Transverse colon (tissue), 4 donors: ENCODE data around the gene LRIT3. TPM values are rescaled to one million over a fixed set of nuclear protein-coding genes. Genes with fewer than 3 reads are reported as not detected.
A peak's percentile ranks its signal among the peaks of the same experiment; 100 is the strongest.

Experiments
- DNase-seq: peaks from one replicate; pipeline ENCODE4 v3.0.0-alpha.2; 2019
- H3K27ac ChIP-seq, 4 donors: fragments of 200-600 bp; sonication (generic); 2 replicates each; pipeline ENCODE4 v1.5.1; 2016 to 2018; ENCODE audit warnings: inconsistent platforms in 4 of 4
- H3K27me3 ChIP-seq: fragments of 200-600 bp; sonication (generic); 2 replicates; pipeline ENCODE4 v1.5.1; 2017; ENCODE audit warnings: inconsistent platforms
- H3K36me3 ChIP-seq, 4 donors: fragments of 200-600 bp; sonication (generic); 2 replicates each; pipeline ENCODE4 v1.5.1; 2017 to 2019; ENCODE audit warnings: inconsistent platforms in 4 of 4
- H3K4me1 ChIP-seq, 4 donors: fragments of 200-600 bp; sonication (generic); 2 replicates each; pipeline ENCODE4 v1.5.1; 2017 to 2020; ENCODE audit warnings: inconsistent platforms in 4 of 4
- H3K4me3 ChIP-seq, 4 donors: fragments of 200-600 bp; sonication (generic); 1 replicate in 1 of 4; 2 replicates in 3 of 4; pipeline versions ENCODE4 v1.5.1 to v1.6.1; 2017 to 2019; ENCODE audit warnings: inconsistent platforms in 4 of 4
- H3K9me3 ChIP-seq, 2 donors: fragments of 200-600 bp; sonication (generic); 2 replicates each; pipeline ENCODE4 v1.5.1; 2017 to 2019; ENCODE audit warnings: inconsistent platforms in 2 of 2
- EP300 ChIP-seq: sonication (generic); formaldehyde crosslinking; IDR thresholded peaks from one replicate; pipeline ENCODE4 v1.6.1; 2017; ENCODE audit warnings: antibody characterized with exemption, low read depth
- POLR2A ChIP-seq: fragments of 450-650 bp; IDR thresholded peaks from one replicate; pipeline ENCODE4 v1.6.1; 2016; ENCODE audit warnings: antibody characterized with exemption, mild to moderate bottlenecking, moderate library complexity
- POLR2AphosphoS5 ChIP-seq, 3 donors: sonication (generic); formaldehyde crosslinking; IDR thresholded peaks; one replicate each; pipeline ENCODE4 v1.6.1; 2016; ENCODE audit warnings: antibody characterized with exemption in 3 of 3
- WGBS, 2 donors: methylation state at CpG; one replicate each; pipeline ENCODE4 v1.1.5; 2018; ENCODE audit warnings: low coverage in 1 of 2; 5-methylcytosine and 5-hydroxymethylcytosine counted together
- in situ Hi-C, 4 donors: fragments of 200-750 bp; cut with MboI; loops; one replicate each; pipeline versions ENCODE4 v1.15.0 to v1.15.1; 2017; ENCODE audit warnings: low sequenced_read_pairs in 3 of 4, low pct_ligation_motif_present in 1 of 4, low pct_unique_long_range_greater_than_20kb in 1 of 4
- intact Hi-C: fragments of 100-400 bp; cut with DNase I; formaldehyde crosslinking; loops from one replicate; pipeline ENCODE4 v1.15.1; 2023; ENCODE audit warnings: low total_unique reads
- total RNA-seq, 4 donors: library from RNA; depleted of rRNA; stranded (reverse); fragments of >200 nt; gene quantifications; one replicate each; pipeline ENCODE4 v1.1.0, GENCODE V29; 2016
- TF ChIP-seq, protein P1 (sequence below), 5 experiments: fragments of 200-600 bp in 3 of 5; fragments of 450-650 bp in 2 of 5; sonication (generic) in 3 of 5; IDR thresholded peaks; 1 replicate in 2 of 5; 2 replicates in 3 of 5; pipeline ENCODE4 v1.5.1; 2016 to 2017; ENCODE audit warnings: antibody characterized with exemption in 5 of 5, inconsistent platforms in 3 of 5, mild to moderate bottlenecking in 2 of 5, moderate library complexity in 1 of 5

The LRIT3 gene
- total RNA-seq, 4 donors from 2014 or later: 0.14 to 0.16 TPM; not detected in 2

DNA sequence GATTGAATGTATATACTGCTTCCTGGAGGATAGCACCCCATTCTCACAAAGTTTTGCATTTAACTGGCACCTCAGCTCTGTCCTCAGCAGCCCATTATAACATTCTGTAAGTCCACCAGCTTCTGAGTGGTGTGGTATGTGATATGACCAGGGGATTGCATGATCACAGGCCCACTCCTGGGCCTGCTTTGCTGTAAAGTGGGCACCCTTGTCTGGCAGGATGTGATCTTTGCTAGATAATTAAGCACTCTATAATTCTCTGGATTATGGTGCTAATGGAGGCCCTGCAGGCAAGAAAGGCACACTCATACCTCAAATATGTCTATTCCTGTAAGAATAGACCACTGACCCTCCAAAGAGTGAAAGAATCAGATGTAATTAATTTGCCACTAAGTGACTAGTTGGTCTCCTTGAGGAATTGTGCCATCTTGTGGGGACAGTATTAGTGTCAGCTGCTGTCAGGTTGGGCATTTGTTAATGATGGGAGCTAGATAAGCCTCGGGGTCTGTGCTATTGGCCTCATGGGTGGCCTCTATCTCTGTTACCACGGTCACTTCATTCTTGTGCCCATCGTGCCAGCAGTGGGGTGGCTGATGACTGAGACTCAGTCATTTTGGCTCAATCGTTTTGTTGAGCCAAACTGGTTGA, 43.9 kb upstream of the LRIT3 start:
- TF ChIP-seq POLR2AphosphoS5 (IDR thresholded peaks at IDR 0.05) (no peak), POLR2A (no peak), EP300 (no peak)
- TF ChIP-seq, protein P1, sequence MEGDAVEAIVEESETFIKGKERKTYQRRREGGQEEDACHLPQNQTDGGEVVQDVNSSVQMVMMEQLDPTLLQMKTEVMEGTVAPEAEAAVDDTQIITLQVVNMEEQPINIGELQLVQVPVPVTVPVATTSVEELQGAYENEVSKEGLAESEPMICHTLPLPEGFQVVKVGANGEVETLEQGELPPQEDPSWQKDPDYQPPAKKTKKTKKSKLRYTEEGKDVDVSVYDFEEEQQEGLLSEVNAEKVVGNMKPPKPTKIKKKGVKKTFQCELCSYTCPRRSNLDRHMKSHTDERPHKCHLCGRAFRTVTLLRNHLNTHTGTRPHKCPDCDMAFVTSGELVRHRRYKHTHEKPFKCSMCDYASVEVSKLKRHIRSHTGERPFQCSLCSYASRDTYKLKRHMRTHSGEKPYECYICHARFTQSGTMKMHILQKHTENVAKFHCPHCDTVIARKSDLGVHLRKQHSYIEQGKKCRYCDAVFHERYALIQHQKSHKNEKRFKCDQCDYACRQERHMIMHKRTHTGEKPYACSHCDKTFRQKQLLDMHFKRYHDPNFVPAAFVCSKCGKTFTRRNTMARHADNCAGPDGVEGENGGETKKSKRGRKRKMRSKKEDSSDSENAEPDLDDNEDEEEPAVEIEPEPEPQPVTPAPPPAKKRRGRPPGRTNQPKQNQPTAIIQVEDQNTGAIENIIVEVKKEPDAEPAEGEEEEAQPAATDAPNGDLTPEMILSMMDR (IDR thresholded peaks at IDR 0.05): peak; percentile 19 to 38 (median 28)
- no peaks in the 10 kb centered on the region for H3K36me3 ChIP-seq
- no peaks in the 10 kb centered on the region for H3K9me3 ChIP-seq
- H3K4me3 ChIP-seq: no peak overlapping the region
- H3K27me3 ChIP-seq: no peaks in the 10 kb centered on the region
- H3K4me1 ChIP-seq: peaks cover 0 to 11% (median 3%) of the 10 kb centered on the region in 4 donors
- in situ Hi-C loops: loop anchor here (10.0 to 25.0 kb wide), 5 partner anchors 92 to 1167 kb away; partner anchors contain the start of genes CASP6 (in 2 of the 4) and MCUB (in 1 of the 4)
- intact Hi-C loops: no loop called here
- H3K27ac ChIP-seq: no peak overlapping the region
- 20 to 23% methylated on average over 4 of the region's 4 CpGs for WGBS, 2 donors
- peak; percentile 8 for DNase-seq

GRCh38 chr4:109809655-109810054, 38.3 kb upstream of the LRIT3 start:
- Histone ChIP-seq H3K9me3 (no peaks in the 10 kb centered on the region), H3K27me3 (no peaks in the 10 kb centered on the region), H3K4me1 (peaks cover 0 to 7% (median 4%) of the 10 kb centered on the region in 4 donors), H3K36me3 (no peaks in the 10 kb centered on the region), H3K27ac (no peak overlapping the region), H3K4me3 (no peak overlapping the region)
- intact Hi-C loops: loop anchor here (10.0 kb wide), 2 partner anchors 105 to 385 kb away; partner anchors contain the start of gene CASP6
- WGBS, 2 donors: 94 to 95% methylated on average over 2 of the region's 2 CpGs
- in situ Hi-C loops: loop anchor here (5.0 to 25.0 kb wide), 7 partner anchors 85 to 1172 kb away; partner anchors contain the start of genes CASP6 (in 2 of the 4) and MCUB (in 1 of the 4)
- TF ChIP-seq EP300 (no peak), POLR2AphosphoS5 (IDR thresholded peaks at IDR 0.05) (no peak), POLR2A (no peak)
- TF ChIP-seq, protein P1 (IDR thresholded peaks at IDR 0.05): no peak
- no peak for DNase-seq

DNA sequence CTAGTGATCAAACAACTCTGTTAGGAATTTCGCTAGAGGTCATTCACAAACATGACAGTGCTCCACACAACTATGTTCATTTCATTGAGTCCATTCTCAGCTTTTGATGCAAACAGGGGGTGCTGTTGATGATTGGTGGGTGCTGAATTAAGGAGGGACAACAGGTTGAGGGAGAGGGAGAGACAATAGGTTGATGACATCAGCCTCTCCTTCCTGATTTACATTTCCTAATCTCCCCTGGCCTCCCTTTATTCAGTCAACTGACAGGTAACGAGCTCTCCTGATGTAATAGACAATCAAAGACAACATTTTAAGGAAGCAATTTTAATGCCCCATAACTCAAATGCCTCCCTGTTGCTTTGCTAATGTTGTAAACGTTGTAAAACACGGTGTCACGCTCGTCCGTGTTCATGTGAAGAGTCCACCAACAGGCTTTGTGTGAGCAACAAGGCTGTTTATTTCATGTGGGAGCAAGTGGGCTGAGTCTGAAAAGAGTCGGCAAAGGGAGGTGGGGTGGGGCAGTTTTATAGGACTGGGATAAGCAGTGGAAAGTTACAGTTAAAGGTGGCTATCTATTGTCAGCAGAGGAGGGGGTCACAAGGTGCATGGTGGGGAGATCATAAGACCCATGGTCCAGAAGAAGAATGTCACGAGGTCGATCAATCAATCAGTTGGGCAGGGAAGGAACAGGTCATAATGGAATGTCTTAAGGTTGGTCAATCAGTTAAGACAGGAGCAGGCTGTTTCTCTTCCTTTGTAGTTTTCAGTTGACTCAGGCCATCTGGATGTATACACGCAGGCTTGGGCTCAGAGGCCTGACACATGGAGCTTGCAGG, 37.1 kb upstream of the LRIT3 start:
- WGBS, 2 donors: 53 to 62% methylated on average over 9 to 11 of the region's 11 CpGs
- Histone ChIP-seq H3K36me3 (no peaks in the 10 kb centered on the region), H3K4me1 (peaks cover 0 to 10% (median 5%) of the 10 kb centered on the region in 4 donors), H3K9me3 (no peaks in the 10 kb centered on the region), H3K27ac (peak overlapping the region in 1 of 4 donors; percentile 14), H3K27me3 (no peaks in the 10 kb centered on the region), H3K4me3 (no peak overlapping the region)
- TF ChIP-seq, protein P1 (IDR thresholded peaks at IDR 0.05): no peak
- TF ChIP-seq POLR2AphosphoS5 (IDR thresholded peaks at IDR 0.05) (no peak), EP300 (no peak), POLR2A (no peak)
- peak; percentile 11 for DNase-seq
- intact Hi-C loops: loop anchor here (10.0 kb wide), 2 partner anchors 106 to 386 kb away; partner anchors contain the start of gene CASP6
- in situ Hi-C loops: loop anchor here (5.0 to 25.0 kb wide), 7 partner anchors 86 to 1173 kb away; partner anchors contain the start of genes CASP6 (in 2 of the 4) and MCUB (in 1 of the 4)

- H3K4me1 ChIP-seq: peaks cover 5 to 19% (median 12%) of the 10 kb centered on the region in 4 donors
- in situ Hi-C loops (loop anchor here (5.0 to 25.0 kb wide), 7 partner anchors 87 to 1174 kb away; partner anchors contain the start of genes CASP6 (in 2 of the 4) and MCUB (in 1 of the 4)), intact Hi-C loops (loop anchor here (10.0 kb wide), 2 partner anchors 107 to 387 kb away; partner anchors contain the start of gene CASP6)
- 54 to 60% methylated on average over 3 of the region's 3 CpGs for WGBS, 2 donors
- no peaks in the 10 kb centered on the region for H3K9me3 ChIP-seq
- no peak overlapping the region for H3K4me3 ChIP-seq
- H3K36me3 ChIP-seq: no peaks in the 10 kb centered on the region
- DNase-seq: no peak
- no peak overlapping the region for H3K27ac ChIP-seq
- H3K27me3 ChIP-seq: no peaks in the 10 kb centered on the region
- no peak for TF ChIP-seq POLR2AphosphoS5 (IDR thresholded peaks at IDR 0.05)
- TF ChIP-seq, protein P1 (IDR thresholded peaks at IDR 0.05): no peak
- TF ChIP-seq POLR2A: no peak
- no peak for TF ChIP-seq EP300
Measured at GRCh38 chr4:109811707-109812106, 36.2 kb upstream of the LRIT3 start.
